AG10803 (cell line): ENCODE measurements around the gene KCNIP4.

Experiments
- DNase-seq: peaks from one replicate; pipeline ENCODE4 v3.0.0; 2010; ENCODE audit warnings: low read depth
- H3K4me3 ChIP-seq: 2 replicates; pipeline ENCODE4 v1.5.1; 2011; ENCODE audit warnings: mild to moderate bottlenecking, low read length, control low read depth
- TF ChIP-seq, protein P1 (sequence below): conservative IDR thresholded peaks from 2 replicates; pipeline ENCODE4 v1.5.1; 2011; ENCODE audit warnings: mild to moderate bottlenecking, low read length, control low read depth, inconsistent platforms

KCNIP4 gene

DNA sequence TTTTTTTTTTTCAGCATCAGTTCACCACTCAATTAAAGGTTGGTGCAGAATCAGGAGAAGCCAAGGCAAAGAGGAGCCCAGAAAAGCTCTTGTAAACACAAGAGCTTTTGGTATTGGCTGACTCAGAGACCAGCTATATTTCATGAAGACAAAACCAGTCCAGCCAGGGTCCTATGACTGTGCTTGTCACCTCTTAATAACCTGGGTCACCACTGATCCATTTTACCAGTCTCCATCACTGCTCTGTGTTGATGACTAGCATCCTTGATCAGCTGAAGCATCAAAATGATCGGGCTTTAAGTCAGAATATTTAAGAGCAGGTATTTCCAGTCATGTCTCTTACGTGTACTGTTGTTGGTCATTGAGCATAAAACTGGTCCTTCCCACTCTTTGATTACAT is 1010.4 kb downstream of the KCNIP4 start:
- TF ChIP-seq, protein P1, sequence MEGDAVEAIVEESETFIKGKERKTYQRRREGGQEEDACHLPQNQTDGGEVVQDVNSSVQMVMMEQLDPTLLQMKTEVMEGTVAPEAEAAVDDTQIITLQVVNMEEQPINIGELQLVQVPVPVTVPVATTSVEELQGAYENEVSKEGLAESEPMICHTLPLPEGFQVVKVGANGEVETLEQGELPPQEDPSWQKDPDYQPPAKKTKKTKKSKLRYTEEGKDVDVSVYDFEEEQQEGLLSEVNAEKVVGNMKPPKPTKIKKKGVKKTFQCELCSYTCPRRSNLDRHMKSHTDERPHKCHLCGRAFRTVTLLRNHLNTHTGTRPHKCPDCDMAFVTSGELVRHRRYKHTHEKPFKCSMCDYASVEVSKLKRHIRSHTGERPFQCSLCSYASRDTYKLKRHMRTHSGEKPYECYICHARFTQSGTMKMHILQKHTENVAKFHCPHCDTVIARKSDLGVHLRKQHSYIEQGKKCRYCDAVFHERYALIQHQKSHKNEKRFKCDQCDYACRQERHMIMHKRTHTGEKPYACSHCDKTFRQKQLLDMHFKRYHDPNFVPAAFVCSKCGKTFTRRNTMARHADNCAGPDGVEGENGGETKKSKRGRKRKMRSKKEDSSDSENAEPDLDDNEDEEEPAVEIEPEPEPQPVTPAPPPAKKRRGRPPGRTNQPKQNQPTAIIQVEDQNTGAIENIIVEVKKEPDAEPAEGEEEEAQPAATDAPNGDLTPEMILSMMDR, result no peak
- DNase-seq, result no peak
- no peak overlapping the region for H3K4me3 ChIP-seq

DNA sequence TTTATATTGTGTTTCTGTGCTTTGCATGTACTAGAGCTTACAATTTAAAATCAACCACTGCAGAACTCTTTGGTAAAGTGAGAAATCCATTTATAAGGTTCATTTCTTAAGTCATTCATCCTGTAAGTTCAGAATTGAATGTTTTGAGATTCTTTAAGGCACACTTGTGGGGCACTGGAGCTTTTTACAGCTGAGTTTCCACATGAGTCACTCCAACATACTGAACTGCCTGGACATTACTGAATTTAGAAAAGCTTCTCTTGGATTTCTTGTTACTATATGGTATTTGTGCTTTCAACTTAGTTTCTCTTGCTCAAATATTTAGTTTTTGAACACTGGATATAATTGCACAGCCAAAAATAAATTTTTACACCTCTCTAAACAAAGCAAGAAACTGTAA is 1022.0 kb downstream of the KCNIP4 start:
- TF ChIP-seq, protein P1, result no peak
- DNase-seq, result no peak

DNA sequence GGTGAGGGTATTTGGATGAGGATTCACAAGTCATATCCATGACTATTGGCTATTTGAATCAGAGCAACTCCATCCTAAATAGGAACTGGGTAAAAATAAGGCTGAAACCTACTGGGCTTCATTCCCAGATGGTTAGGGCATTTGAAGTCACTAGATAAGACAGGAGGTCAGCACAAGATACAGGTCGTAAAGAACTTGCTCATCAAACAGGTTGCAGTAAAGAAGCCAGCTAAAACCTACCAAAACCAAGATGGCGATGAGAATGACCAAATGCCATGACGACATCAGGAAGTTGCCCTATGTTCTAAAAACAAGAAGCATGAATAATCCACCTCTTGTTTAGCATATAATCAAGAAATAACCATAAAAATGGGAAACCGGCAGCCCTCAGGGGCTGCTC is 1023.4 kb downstream of the KCNIP4 start:
- no peak for DNase-seq
- TF ChIP-seq, protein P1, result no peak
- no peak overlapping the region for H3K4me3 ChIP-seq

More for the DNA sequence above, 1022.0 kb downstream of the KCNIP4 start:
- H3K4me3 ChIP-seq, result no peak overlapping the region

DNA sequence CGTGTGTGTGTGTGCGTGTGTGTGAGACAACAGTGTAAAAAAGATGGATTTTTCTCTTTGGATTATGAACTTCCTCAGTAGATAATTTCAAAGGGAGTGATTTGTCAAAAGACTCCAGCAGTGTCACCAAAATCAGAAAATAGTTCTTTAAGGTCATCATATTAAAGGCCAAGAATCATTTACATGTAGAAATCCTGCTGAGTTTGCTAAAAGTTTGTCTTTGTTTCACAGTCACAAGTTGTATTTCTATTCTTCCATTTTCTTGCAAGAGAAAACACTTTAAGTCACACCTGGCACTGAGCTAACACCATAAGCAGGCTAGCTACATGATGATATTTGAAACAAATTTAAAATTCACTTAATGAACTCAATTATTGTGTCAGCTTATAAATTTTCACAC is 1025.6 kb downstream of the KCNIP4 start:
- TF ChIP-seq, protein P1, result no peak

DNA sequence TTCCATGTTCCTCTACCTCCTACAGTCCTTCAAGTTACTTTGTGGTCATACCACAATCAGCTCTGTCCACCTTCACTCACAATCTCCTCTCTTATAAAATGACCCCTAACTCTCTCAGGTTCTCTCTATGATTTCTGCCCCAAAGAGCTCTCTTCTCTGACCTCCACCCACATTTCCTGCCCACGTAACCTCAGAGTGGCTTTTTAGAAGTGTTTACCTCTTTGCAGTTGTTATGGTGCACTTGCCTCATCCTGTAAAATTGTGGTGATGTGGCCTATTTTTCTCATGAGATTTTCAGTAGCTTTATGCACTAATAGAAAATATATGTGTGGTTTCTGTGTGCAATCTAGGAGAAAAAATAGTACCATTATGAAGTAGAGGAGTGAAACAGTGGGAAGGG is 1032.5 kb downstream of the KCNIP4 start:
- DNase-seq, result no peak
- TF ChIP-seq, protein P1, result no peak
- no peak overlapping the region for H3K4me3 ChIP-seq

More for the DNA sequence above, 1025.6 kb downstream of the KCNIP4 start:
- DNase-seq, result no peak
- H3K4me3 ChIP-seq, result no peak overlapping the region

DNA sequence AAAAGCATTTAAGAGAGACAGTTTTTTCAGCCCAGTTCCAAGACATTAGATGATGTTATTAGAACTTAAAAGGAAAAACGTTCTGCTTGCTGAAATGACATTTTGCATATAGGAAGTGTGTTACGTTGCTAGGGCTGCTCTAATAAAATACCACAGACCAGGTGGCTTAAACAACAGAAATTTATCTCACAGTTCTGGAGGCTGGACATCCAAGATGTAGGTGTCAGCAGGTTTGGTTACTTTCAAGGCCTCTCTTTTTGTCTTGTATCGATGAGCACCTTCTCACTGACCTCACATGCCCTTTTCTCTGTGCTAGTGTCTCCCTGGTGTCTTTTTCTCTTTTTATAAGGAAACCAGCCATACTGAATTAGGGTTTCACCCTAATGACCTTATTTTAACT is 1043.6 kb downstream of the KCNIP4 start:
- DNase-seq, result no peak
- H3K4me3 ChIP-seq, result no peak overlapping the region
- TF ChIP-seq, protein P1, result no peak

DNA sequence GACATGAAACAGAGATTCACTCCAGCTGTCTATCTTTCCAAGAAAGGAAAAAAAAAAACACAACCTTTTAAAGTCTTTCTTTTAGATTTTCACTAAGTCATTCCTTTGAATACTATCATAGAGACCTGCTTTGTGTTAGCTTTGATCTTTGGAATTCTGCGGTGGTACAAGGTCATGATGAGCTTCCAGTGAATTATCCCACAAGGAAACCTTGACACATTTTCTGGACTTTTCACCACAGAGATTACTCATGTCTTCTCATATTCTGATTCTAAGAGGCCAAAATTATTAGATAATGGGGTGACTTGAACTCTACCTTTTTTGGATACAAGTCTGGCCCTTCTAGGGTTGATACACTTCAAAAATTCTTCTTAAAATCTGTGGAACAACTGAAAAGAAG is 1046.7 kb downstream of the KCNIP4 start:
- H3K4me3 ChIP-seq, result no peak overlapping the region
- TF ChIP-seq, protein P1, result no peak

More for the DNA sequence above, 1046.7 kb downstream of the KCNIP4 start:
- no peak for DNase-seq
